Left renal pelvis (tissue), 4 donors: ENCODE results near the gene SRRT. TPM values are rescaled to one million over a fixed set of nuclear protein-coding genes. Genes with fewer than 3 reads are reported as not detected.
"Not testable (repeated sequence)": the region's sequence is repeated elsewhere in the genome, so short reads cannot be mapped to it uniquely, and the experiment has no call there.

Experiments used
- DNase-seq, 4 donors: peaks; one replicate each; pipeline ENCODE4 v3.0.0-alpha.2; 2013; ENCODE audit warnings: low read depth in 4 of 4, low spot score in 3 of 4
- polyA plus RNA-seq, 4 donors: library from polyadenylated mRNA; unstranded; fragments of 120-200 nt; gene quantifications; one replicate each; pipeline ENCODE4 v1.2.1, GENCODE V29; 2013; ENCODE audit not compliant: insufficient read length in 4 of 4

Gene SRRT
- polyA plus RNA-seq, 4 donors: 132 to 208 (median 160) TPM

DNA sequence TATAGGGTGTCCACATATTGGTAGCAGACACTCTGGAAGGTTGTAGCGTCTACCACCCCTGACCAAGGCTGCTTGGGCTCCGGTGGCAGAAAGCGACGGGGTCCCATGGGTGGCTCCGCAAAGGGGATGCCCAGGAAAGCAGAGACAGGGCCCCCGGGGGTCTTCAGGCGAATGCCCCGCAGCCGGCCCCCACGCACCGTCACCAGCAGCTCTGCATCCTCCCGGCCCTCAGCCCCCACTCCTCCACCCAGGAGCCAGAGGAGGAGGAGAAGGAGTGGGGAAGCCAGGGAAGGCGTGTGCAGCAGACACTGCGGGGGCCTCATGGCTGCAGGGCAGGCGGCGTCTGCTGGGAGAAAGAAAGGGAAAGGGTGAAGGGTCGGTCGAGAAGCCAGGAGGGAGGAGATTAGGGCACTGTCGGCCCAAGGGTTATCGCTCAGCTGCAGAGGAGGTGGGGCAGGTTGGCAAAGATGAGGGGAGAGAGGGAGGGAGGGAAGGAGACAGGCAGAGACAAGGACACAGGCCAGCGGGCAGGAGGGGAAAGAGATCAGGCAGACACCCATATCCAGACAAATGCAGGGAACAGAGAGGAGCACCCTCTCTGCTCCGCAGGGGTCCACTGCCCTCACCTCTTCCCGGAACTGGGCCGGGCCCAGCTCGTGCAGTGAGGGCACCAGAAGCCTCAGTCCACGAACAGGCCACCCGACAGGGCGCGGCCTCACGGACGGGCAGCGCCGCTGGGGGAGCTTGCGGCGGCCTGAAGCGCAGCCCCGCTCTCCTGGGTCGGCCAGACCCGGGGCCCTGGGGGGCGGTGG lies 19.2 kb downstream of the SRRT start:
- no peak for DNase-seq

DNA sequence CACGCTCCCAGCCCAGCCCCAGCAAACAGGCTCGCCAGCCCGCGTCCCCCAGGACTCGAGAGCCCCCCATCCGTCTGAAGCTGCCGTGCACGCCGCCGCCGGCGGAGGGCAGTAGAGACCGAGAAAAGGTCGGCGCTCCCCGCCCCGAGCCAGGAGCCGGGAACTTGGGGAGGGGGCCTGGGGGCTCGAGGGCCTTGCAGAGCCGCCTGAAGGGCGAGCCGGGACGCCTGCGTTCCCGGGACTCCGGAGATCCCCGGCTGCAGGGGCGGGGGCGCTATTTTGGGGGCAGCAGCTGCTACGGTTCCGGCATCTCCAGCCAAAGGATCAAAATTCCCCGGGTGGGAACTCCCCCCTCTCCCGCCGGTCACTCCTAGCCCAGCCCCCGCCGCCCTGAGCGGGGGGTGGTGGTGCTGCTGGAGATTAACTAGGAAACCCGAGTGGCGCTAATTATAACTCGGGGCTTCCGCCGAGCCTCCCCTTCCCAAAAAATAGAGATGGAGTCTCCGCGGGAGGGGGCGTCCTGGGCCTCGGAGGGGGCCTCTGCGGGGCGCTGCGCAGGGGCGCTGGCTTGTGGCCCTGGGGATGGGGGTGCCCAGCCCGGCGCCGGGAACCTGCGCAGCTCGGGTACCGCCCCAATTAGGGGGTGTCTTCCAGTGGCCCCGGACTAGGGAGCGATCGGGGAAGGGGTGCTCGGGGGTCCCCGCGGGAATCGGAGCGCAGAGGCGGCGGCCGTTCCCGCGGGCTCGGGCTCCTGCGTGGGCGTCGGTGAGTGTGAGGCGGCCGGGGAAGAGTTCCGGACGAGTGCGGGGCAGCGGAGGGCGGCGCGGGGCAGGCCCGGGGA lies 20.2 kb downstream of the SRRT start:
- DNase-seq: peak in 1 of 4 donors; percentile 51

DNA sequence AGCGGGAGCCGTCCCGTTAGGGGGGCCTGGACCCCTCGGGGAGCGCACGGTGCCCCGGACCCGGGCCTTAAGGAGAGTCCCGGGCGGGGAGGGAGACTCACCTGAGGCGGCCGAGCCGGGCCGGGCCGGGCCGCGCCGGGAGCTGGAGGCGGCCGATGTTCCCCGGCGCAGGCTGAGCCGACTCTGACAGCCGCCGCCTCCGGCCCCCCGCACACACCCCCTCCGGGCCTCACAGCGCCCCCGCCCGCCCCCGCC lies 20.7 kb downstream of the SRRT start, which contains the start of gene ACHE:
ACHE (minus strand) TSS at position 188 of the 255 bp plus-strand sequence. CDS start 1,656 bp downstream, outside the sequence.
- no peak for DNase-seq

DNA sequence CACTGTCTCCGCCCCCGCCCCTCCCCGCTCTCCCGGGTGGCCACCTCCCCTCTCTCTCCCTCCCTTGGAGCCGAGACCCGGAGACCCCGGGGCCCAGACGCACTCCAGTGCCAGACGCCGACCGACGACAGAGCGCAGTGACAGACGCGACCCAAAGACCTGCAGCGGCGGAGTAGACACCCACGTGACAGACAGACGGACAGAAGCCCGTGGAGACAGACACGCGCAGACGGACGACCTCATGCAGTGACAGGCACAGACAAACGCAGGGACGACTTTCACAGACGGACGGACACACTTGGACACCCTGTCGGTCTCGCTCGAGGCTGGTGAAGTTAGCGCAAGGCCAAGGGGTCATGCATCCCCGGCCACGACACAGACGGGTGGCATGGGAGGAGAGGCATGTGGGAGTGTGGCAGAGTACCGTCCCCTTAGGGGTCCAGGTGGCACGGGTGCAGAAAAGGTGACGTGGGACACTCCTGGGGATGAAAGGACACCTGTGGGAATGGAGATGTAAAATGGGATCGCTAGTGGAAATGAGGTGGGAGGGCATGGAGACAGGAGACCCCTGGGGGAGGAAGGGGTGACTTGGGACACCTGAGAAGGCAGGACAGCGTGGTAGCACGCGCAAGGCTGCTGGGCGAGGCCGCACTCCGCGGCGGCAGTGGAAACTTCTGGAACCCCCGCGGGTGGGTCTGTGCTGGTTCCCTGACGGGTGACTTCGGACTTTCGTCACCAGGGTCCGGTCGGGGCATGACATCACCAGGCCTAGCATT lies 21.2 kb downstream of the SRRT start:
- DNase-seq: no peak

DNA sequence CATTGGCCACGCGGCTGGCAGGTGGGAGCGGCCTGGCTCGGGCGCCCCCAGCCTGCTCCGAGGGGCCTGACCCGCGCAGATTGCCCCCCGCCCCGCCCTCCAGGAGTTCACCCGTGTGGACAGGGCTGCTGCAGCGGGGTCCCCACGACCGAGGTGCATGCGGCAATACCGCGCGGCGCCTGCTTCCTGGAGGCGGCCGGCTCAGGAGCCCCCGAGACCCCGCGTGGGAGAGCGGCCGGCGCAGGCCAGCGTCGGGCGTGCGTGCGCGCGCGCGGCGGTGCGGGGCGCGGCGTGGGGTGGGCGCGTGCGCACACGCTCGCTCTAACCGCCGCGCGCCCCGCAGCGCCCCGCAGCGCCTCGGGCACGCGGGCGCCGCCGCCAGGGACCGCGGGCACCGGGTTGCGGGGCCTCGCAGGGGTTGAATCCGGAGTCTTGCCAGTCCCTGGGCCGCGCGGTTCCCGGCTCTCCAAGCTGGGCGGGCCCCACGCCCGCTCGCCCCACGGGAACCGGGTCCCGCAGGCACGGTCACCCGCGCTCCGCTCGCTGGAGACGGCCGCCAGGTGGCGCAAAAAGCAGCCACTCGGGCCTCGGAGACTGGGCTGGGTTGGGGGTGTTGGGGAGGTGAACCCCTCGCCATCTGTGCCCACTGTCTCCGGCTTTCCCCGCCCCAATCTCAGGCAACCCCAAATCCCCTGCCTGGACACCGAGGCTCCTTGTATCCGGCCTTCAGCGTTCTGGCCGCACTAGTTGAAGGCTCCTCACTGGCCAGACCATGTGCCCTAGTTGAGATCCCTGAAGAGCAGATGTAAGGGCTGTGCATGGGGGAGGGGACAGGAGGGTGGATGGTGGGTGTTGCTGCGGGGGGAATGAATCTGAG lies 22.1 kb downstream of the SRRT start:
- no peak for DNase-seq

DNA sequence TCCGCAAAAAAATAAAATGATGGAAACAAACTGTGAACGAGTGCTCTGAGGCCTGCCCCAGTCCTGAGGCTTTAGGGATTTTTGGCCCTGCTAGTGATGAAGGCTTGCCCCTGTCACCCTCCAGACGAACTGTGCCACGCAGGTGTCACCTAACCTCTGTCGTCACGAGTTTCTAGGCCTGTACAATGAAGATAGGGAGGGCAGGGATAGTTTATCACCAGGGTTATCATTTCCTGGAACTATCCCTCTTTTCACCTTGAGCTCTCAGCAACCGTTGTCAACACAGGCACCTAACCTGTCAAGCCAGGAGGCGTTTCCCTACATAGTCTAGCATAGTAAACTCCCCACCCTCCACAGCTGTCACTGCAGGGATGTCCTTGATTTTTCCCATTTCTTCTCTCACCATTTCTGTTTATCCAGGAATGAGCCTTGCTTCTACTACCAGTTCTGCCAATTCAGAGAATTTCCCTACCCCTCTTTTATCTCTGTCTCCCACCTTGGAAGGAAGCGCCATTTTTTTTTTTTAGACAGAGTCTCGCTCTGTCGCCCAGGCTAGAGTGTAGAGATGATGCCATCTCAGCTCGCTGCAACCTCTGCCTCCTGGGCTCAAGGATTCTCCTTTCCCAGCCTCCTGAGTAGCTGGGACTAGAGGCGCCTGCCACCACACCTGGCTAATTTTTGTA lies 23.0 kb downstream of the SRRT start:
- no peak for DNase-seq

DNA sequence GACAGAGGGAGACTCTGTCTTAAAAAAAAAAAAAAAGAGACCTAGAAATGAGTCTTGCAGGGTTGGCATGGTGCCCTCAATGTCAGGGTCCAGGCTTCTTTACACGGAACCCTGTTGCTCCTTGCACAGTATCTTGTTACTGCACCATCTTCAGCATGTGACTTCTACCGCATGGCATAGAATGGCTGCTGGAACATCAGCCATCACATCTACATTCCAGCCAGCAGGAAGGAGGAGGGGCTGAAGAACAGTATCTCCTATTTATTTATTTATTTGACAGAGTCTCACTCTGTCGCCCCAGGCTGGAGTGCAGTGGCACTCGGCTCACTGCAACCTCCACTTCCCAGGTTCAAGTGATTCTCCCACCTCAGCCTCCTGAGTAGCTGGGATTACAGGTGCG lies 24.5 kb downstream of the SRRT start:
- DNase-seq: no peak

DNA sequence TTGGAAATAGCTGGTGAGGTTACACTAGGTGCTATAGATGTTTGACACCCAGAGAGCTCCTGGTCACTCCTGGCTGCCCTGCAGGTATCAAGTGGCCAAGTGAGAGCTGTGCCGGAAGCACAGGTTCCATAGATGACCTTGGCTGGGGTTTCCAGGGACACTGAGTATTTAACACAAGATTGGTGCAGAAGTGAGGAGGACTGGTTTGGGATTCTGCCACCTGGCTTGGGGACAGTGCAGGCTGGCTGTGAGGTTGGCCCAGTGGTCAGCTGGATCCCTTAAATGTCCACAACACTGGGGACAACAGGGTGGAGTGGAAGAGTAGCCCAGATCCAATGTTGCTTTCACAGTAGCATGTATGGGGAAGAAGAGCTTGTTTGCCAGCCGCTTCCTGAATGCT lies 26.1 kb downstream of the SRRT start:
- no peak for DNase-seq

DNA sequence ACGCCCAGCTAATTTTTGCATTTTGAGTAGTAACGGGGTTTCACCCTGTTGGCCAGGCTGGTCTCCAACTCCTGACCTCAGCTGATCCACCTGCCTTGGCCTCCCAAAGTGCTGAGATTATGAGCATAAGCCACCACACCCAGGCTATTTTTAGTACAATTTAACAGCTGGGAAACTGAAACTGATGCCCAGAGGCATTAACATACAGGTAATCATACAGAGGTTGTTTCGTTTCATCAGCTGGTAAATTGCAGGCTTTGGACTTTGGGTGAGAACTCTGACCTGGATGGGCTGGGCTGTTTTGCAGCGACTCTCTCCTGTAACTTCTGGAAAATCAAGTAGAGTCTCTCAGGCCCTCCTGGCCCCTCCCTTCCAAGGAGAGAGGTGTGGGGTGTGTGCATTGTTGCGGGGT lies 27.0 kb downstream of the SRRT start:
- no peak for DNase-seq

DNA sequence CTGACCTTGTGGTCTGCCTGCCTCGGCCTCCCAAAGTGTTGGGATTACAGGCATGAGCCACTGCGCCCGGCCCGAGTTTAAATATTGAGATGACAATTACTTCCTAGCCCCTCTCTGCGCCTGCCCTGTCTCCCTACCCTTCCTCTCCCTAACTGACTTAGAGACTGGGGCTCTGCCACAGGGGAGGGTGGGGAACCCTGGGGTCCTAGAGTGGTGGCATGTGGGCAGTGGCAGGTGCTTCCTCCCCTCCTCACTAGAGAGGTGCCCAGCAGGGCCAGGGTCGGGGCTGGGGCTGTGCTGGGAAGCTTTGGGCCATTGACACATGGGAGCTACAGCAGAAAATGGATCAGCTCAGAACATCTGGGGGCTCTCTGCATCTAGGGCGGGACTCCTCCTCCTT lies 27.7 kb downstream of the SRRT start:
- DNase-seq: no peak

DNA sequence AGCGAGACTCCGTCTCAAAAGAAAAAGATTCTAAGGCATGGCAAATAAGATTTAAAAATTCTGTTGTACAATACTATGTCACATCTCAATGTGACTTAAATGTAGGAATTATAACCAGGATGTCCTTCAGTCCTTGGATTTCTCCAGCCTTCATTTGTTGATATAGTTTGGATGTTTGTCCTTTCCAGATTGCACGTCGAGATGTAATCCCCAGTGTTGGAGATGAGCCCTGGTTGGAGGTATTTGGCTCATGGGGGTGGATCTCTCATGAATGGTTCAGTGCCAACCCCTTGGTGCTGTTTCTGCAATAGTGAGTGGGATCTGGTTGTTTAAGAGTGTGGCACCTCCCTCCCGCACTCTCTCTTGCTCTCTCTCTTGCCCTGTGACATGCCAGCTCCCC lies 33.6 kb downstream of the SRRT start:
- no peak for DNase-seq

DNA sequence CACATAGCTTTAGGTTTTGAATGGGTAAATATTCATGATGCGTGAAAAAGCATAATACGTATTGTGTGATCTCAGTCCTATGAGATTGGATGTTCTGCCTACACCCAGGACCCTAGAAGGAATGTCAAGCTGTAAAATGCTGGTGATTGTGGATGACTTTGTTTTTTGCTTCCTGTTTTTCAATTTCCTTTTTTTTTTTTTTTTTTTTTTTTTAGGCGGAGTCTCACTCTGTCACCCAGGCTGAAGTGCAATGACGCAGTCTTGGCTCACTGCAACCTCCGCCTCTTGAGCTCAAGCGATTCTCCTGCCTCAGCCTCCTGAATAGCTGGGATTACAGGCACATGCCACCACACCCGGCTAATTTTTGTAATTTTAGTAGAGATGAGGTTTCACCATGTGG lies 35.5 kb downstream of the SRRT start:
- not testable (repeated sequence) for DNase-seq

DNA sequence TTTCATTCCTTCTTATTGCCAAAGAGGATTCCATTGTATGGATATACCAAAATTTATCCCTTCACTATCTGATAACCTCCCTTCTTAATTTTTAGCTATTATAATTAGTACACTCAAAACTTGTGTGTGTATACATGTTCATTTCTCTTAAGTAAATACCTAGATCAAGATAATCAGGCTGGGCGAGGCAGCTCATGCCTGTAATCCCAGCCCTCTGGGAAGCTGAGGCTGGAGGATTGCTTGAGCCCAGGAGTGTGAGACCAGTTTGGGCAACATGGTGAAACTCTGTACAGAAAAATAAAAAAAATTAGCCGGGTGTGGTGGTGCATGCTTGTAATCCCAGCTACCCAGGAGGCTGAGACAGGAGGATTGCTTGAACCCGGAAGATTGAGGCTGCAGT lies 36.6 kb downstream of the SRRT start:
- DNase-seq: no peak

DNA sequence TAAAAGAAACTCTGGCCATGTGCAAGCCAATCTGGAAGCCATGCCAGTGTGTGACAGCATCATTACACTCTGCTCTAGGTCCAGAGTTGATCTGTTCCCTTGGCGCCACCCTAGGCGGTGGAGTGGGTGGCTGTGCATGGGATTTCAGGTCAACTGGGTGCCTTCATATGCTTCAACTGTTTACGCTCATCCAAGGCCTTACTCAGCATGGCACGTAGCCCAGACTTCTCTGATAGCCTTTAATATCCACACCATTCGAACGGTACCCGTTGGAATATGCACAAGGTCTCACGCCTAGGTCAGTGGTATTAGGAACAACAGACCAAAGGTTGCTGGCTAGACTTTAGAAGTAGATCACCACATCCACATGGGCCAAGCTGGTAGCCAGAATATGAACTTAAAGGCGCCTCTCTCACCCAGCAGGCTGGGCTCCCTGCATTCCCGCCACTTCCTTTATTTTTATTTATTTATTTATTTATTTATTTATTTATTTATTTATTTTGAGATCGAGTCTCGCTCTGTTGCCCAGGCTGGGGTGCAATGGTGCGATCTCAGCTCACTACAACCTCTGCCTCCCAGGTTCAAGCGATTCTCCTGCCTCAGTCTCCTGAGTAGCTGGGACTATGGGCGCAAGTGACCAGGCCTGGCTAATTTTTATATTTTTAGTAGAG lies 39.4 kb downstream of the SRRT start:
- DNase-seq: no peak

DNA sequence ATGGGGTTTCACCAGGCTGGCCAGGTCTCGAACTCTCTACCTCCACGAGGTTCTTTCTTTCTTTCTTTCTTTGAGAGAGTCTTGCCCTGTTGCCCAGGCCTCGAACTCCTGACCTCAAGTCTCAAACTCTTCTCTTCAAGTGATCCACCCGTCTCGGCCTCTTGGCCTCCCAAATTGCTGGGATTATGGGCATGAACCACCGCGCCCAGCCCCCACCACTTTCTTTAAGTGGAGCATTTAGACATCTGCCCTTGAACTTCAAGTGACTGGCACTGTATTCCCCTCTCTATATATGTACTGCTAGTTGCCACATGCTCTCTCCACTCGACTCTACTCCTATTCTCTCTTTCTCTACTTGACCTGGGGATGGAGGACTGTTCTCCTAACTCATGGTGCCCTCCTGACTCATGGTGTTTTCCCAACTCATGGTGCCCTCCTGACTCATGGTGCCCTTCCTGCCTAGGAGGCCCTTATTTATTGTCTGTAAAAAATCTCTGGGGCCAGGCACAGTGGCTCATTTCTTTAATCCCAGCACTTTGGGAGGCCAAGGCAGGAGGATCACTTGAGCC lies 40.1 kb downstream of the SRRT start:
- no peak for DNase-seq

DNA sequence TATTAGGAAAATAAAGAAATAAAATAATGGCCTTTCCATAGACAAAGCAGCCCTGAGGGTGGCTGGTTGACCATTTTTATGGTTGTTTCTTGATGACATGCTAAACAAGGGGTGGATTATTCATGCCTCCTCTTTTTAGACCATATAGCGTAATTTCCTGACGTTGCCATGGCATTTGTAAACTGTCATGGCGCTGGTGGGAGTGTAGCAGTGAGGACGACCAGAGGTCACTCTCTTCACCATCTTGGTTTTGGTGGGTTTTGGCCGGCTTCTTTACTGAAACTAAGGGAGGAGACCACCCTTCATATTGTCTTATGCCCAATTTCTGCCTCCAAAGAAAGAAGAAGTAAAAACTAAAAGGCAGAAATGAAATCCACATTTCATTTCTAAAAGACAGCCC lies 44.4 kb downstream of the SRRT start:
- DNase-seq: not testable (repeated sequence)

DNA sequence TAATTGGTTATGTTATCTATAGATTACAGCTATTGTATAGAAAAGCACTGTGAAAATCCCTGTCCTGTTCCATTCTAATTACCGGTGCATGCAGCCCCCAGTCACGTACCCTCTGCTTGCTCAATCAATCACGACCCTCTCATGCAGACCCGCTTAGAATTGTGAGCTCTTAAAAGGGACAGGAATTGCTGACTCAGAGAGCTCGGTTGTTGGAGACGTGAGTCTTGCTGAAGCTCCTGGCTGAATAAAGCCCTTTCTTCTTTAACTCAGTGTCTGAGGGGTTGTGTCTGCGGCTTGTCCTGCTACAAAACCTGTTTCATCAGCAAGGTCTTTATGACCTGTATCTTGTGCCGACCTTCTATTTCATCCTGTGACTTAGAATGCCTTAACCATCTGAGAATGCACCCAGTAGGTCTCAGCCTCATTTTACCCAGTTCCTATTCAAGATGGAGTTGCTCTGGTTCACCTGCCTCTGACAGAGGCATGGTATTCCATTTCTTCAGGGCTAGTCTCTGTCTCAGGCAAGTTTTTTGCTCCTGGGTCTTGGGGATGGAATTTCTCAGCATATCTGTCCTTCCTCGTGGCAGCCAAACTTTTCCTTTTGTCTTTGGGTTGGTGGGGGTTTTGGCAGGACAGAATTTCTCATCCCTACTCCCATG lies 45.0 kb downstream of the SRRT start:
- DNase-seq: not testable (repeated sequence)

DNA sequence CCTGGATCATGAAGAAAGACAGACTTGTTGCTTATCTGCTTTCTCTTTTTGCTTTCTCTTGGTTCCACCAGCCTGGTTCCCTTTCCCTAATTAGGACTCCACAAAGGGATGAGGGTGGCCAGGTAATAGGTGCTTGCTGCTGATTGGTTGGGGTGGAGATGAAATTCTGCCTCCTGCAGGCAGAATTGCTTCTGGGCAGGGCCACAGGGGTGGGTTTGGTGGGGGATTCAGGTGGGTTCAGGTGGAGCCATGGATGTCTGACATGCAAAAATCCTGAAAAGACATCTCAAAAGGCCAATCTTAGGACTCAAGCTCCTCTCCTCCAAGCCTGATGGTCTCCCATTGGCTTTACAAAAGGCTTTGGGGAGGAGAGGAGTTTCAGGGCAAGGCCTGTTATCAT lies 46.1 kb downstream of the SRRT start:
- DNase-seq: no peak
